Fibroblast of skin of left biceps (primary cell): ENCODE results near the gene PTH.

Experiments
- DNase-seq, 2 experiments: peaks; one replicate each; pipeline ENCODE4 v3.0.0-alpha.2; 2013; ENCODE audit warnings: low read depth in 2 of 2

PTH gene

DNA sequence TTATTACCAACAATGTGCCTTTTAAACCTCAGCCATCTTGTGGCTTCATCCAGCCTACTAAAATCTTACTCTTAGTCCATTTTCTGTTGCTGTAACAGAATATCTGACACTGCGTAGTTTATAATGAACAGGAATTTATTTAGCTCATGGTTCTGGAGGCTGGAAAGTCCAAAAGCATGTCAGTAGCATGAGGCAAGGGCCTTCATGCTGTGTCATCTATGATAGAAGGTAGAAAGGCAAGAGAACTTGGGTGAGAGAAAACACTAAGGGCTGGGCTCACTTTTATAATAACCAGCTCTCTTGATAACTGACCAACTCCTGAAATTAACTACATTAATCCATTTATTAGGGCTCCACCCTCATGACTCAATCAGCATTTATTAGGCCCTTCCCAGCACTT is 46.3 kb downstream of the PTH start:
- DNase-seq = no peak

DNA sequence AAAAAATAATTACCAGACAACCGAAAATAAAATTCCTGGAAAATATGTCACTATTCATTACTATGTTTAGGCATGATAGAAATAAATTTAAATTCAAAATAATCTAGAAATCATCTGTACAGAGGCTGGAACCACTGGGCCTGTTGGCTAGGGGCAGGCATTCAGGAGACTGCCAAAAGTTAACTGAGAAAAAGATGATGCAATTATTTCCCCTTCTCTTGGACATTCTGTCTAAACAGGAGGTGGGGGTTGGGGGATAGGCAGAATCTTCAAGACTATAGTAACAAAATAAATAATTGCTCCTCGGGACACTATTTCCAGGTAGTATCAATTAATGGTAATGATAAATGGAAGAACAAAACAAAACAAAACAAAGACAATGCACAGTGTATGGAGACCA is 46.9 kb downstream of the PTH start:
- DNase-seq = peak in 1 of 2 experiments; percentile 25

DNA sequence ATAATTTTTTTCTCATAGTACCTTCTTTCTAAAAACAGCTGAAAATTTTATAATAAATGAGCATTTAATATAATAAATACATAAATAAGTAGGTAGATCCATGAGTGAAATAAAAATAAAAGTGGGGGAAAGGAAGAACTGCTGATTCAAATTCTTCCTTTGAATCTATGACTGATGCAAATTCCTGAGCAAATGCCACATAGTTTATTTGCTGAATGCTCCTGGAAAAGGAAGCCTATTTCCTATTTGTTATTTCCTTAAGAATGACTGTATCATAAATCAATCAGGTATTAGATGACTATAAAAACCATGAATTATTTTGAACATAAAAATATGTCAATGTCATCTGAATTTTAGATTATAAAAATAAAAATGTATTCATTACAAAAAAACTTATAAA is 49.4 kb downstream of the PTH start:
- no peak for DNase-seq

DNA sequence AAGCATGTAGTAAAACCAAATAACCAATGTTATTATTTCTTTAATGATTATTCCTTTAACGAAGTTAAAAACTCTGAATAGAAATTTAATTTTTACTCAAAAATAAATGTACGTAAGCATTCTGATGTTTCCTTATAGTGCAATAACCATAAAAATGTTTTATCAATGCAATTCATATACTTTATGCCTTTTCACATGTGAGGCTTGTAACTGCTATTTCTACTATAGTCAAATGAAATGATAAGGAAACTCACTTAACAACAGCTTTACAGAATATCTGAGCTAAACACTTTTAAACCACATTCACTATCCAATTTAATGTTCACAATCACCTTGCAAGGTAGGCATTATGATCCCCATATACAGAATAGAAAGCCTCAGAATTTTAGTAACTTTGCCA is 50.2 kb downstream of the PTH start:
- no peak for DNase-seq
